HFFc6 (cell line): Measurements from ENCODE around the gene GRAP2. TPM values are rescaled to one million over a fixed set of nuclear protein-coding genes. Genes with fewer than 3 reads are reported as not detected.
"Not testable (repeated sequence)": the region's sequence is repeated elsewhere in the genome, so short reads cannot be mapped to it uniquely, and the experiment has no call there.

Experiments
- DNase-seq: peaks from one replicate; pipeline ENCODE4 v3.0.0-alpha.2; 2018
- H3K27ac Mint-ChIP-seq: 2 replicates; pipeline ENCODE4 v1.8.0; 2020; ENCODE audit warnings: mild to moderate bottlenecking, mixed read lengths
- H3K27me3 Mint-ChIP-seq: 2 replicates; pipeline ENCODE4 v1.8.0; 2021; ENCODE audit warnings: mild to moderate bottlenecking, moderate library complexity, mixed read lengths; ENCODE audit not compliant: insufficient read depth
- H3K36me3 Mint-ChIP-seq: 2 replicates; pipeline ENCODE4 v1.8.0; 2021; ENCODE audit warnings: low read depth, mixed read lengths
- H3K4me1 Mint-ChIP-seq: 2 replicates; pipeline ENCODE4 v1.8.0; 2020; ENCODE audit warnings: low read depth, mixed read lengths
- H3K4me3 Mint-ChIP-seq: 2 replicates; pipeline ENCODE4 v1.8.0; 2020; ENCODE audit warnings: mild to moderate bottlenecking, moderate library complexity, mixed read lengths
- H3K9me3 Mint-ChIP-seq: 2 replicates; pipeline ENCODE4 v1.8.0; 2020; ENCODE audit warnings: mild to moderate bottlenecking, mixed read lengths
- total RNA-seq, 6 experiments: library from RNA; stranded (reverse); fragmentation: NEBNext Ultra II Directional; extraction: Animal tissue kit (Norgen Biotek cat#: 25700); gene quantifications; 2 replicates in 1 of 6; 3 replicates in 5 of 6; pipeline ENCODE4 v1.2.3, GENCODE V29; 2021
- TF ChIP-seq, protein P1 (sequence below): fragments of 200-600 bp; sonication (generic); IDR thresholded peaks from 2 replicates; pipeline ENCODE4 v1.5.0; 2021; ENCODE audit warnings: antibody characterized with exemption, mild to moderate bottlenecking

The GRAP2 gene
- total RNA-seq, 6 experiments from 2014 or later, result not detected

DNA sequence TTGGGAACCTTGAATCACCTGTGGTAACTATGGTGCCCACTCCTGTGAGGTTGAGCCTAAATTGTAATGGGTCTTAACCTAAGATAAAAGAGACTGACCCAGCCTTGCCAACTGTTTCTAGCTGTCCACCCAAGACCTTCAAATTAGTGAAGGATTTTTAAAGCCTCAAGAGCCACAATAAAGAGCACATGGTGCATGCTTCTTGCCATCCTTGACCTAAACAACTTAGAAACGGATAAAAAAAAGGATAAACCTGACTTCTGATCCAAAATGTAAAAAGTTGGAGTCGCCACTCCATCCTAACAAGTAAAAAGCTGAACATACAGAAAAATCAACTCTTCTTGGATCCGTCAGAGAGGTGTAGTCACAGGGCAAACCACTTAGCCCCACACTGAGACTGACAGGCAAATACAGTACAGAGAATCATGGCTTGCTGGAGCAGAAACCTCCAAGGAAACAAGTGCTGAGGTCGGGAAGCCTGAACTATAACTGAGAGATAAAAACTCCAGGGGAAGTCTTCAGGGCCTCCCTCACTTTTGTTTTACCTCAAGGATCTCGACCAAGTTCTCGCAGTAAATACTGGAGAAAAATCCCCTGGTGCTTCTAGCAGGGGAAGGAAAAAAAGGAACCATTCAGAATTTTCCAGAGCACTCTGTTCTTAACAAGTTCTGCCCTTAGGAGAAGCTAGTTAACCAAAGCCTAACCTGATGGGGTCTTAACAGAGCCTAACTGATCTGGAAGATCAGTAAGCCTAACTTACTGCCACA, 23.6 kb upstream of the GRAP2 start:
- Mint-ChIP-seq H3K27ac (no peak overlapping the region), H3K36me3 (no peaks in the 10 kb centered on the region), H3K9me3 (no peaks in the 10 kb centered on the region), H3K4me1 (no peaks in the 10 kb centered on the region), H3K27me3 (peaks cover 6% of the 10 kb centered on the region), H3K4me3 (no peak overlapping the region)
- TF ChIP-seq, protein P1, sequence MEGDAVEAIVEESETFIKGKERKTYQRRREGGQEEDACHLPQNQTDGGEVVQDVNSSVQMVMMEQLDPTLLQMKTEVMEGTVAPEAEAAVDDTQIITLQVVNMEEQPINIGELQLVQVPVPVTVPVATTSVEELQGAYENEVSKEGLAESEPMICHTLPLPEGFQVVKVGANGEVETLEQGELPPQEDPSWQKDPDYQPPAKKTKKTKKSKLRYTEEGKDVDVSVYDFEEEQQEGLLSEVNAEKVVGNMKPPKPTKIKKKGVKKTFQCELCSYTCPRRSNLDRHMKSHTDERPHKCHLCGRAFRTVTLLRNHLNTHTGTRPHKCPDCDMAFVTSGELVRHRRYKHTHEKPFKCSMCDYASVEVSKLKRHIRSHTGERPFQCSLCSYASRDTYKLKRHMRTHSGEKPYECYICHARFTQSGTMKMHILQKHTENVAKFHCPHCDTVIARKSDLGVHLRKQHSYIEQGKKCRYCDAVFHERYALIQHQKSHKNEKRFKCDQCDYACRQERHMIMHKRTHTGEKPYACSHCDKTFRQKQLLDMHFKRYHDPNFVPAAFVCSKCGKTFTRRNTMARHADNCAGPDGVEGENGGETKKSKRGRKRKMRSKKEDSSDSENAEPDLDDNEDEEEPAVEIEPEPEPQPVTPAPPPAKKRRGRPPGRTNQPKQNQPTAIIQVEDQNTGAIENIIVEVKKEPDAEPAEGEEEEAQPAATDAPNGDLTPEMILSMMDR, result no peak
- DNase-seq, result no peak

DNA sequence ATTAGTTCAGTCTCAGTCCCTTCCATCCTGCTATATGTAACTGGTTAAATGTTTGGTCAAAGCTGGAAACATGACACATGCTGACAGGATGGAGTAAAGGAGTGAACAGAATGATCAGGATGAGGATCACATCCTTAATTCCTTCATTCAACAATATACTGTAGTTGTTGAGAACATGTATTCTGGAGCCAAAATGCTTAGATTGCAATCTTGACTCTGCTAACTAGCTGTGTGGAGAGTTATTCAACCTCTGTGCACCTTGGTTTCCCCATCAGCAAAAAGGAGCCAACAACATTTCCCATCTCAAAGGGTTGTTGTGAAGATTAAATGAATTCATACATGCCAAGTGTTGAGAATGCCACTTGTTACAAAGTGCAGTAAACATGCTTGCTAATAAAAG, 20.2 kb upstream of the GRAP2 start:
- Mint-ChIP-seq H3K9me3 (no peaks in the 10 kb centered on the region), H3K27me3 (peaks cover 9% of the 10 kb centered on the region), H3K4me3 (no peak overlapping the region), H3K4me1 (no peaks in the 10 kb centered on the region), H3K27ac (no peak overlapping the region), H3K36me3 (no peaks in the 10 kb centered on the region)
- TF ChIP-seq, protein P1, result no peak
- no peak for DNase-seq

DNA sequence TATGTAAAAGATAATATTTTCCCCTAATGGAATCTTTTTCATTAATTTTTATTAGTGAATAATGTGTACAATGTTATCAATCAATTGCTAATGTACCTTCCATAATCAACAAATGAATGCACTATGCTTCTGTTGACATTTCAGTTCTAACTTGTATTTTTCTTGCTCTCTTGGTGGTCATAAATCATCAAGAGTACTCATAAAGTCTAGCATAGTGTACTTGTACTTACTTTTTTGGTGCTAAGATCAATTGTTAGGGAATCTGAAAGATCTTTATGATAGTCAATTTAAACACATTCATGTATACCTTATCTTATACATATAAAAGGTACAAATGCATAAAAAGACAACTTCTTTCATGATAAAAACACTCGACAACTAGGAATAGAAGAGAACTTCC, 17.8 kb upstream of the GRAP2 start:
- TF ChIP-seq, protein P1, result no peak
- peaks cover 23% of the 10 kb centered on the region for H3K27me3 Mint-ChIP-seq
- H3K36me3 Mint-ChIP-seq, result no peaks in the 10 kb centered on the region
- no peak overlapping the region for H3K4me3 Mint-ChIP-seq
- H3K27ac Mint-ChIP-seq, result no peak overlapping the region
- no peaks in the 10 kb centered on the region for H3K4me1 Mint-ChIP-seq
- H3K9me3 Mint-ChIP-seq, result no peaks in the 10 kb centered on the region
- DNase-seq, result no peak

DNA sequence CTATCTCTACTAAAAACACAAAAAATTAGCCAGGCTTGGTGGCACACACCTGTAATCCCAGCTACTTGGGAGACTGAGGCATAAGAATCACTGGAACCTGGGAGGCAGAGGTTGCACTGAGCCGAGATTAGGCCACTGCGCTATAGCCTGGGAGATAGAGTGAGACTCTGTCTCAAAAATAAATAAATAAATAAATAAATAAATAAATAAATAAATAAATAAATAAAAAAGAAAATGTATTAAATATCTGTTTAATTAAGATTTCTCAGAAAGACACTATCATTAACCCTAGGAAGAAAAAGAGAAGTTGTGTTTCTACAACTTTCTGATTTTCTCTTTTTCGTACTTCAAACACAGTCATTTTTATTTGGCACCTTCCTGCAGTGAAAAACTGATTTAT, 11.0 kb upstream of the GRAP2 start:
- DNase-seq, H3K9me3 Mint-ChIP-seq, H3K4me1 Mint-ChIP-seq, H3K4me3 Mint-ChIP-seq, H3K27ac Mint-ChIP-seq, H3K36me3 Mint-ChIP-seq: not testable (repeated sequence)
- H3K27me3 Mint-ChIP-seq, result peaks cover 24% of the 10 kb centered on the region

DNA sequence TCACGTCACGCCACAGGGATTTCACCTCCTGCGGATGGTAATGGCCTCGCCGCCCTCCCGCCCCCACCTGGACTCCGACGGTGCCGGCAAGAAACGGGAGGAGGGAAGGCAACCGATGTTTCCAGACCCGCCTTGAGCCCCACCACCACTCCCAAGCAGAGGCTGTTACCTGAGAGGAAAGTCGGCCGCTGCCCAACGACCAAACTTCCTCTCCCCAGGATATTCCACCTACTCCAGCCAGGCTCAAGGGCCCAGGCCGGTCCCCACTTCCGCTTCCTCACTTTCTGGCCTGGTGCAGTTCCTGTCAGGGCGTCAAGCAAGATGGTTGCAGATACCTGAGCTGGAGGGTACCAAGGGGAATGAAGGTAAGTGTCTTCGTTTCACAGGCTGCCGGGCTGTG, 7.4 kb upstream of the GRAP2 start, which contains the start of gene ENTHD1:
ENTHD1 (minus strand) TSS at position 235 of the 400 bp plus-strand sequence. CDS start 6,012 bp downstream, outside the sequence.
- H3K4me3 Mint-ChIP-seq, result no peak within 1 kb of the TSS
- no peak within 1 kb of the TSS for H3K27ac Mint-ChIP-seq
- no peak for DNase-seq
- H3K9me3 Mint-ChIP-seq, result no peaks in the 10 kb centered on the region
- H3K4me1 Mint-ChIP-seq, result no peaks in the 10 kb centered on the region
- H3K36me3 Mint-ChIP-seq, result no peaks in the 10 kb centered on the region
- peaks cover 11% of the 10 kb centered on the region for H3K27me3 Mint-ChIP-seq
- TF ChIP-seq, protein P1, result no peak

DNA sequence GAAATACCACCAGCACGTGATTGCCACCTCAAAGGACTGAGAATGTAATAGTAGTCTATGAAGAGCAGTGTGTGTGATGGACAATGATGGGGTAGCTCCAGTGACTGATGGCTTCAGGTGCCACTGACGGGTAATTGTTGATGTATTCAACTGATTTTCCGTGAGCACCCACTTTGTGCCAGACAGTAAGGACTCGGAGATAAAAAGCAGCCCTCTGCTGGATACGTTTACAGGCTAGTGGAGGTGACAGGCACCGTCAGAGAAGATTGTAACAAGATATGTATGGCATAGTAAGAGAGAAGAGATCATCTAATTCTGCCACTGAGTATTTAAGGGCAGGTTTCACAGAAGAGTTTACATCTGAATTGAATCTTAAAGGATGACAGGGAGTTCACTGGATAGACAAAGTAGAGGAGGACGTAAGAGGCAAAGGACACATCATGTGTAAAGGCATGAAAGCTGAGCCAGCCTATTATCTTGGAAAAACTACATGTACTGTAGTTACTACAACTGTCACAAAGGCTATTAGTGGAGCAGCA, 6.3 kb upstream of the GRAP2 start:
- Mint-ChIP-seq H3K27ac (no peak overlapping the region), H3K36me3 (no peaks in the 10 kb centered on the region), H3K27me3 (peaks cover 13% of the 10 kb centered on the region), H3K4me1 (no peaks in the 10 kb centered on the region), H3K4me3 (no peak overlapping the region), H3K9me3 (no peaks in the 10 kb centered on the region)
- TF ChIP-seq, protein P1, result no peak
- DNase-seq, result no peak
